HL-60/S4 (cell line): ENCODE results near the gene OTOF.

Source experiments
- in situ Hi-C: fragments of 300-500 bp; cut with MboI; formaldehyde crosslinking; loops from 2 replicates; pipeline ENCODE4 v1.14.3; 2022; ENCODE audit warnings: low sequenced_read_pairs

The OTOF gene

DNA sequence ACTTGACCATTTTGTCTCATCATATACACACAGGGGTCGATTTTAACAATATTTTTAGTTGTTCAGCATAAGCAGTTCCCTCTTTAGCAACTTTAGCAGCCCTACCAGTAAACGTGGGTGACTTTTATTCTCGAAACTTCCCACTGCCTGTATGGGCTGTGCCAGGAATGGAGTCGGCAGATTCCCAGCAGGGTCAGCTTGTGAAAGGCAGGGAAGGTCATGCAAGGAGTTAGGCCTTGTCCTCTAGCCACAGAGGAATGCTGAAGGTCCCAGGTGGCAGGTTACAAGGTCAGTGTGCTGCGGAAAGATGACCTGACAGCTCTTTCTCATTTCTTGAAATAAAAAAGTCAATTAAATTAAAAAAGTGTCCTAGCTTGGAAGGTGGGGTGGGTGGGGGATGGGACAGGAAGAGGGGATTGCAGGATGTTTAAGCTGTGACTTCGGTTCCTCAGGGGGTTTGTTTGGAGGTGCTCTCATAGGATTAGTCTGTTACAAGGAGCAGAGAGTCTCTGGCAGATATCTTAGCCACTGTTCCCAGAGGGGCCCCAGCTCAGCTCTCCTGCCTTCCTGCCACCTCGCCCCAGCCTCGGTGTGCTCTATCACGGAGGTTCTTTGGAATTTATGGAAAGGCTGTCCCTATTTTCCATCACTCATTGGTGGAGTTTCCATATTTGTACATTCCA is 54.8 kb downstream of the OTOF start:
- in situ Hi-C loops: no loop called here

GRCh38 chr2:26421961-26422360 is 56.0 kb downstream of the OTOF start:
- in situ Hi-C loops: no loop called here

DNA sequence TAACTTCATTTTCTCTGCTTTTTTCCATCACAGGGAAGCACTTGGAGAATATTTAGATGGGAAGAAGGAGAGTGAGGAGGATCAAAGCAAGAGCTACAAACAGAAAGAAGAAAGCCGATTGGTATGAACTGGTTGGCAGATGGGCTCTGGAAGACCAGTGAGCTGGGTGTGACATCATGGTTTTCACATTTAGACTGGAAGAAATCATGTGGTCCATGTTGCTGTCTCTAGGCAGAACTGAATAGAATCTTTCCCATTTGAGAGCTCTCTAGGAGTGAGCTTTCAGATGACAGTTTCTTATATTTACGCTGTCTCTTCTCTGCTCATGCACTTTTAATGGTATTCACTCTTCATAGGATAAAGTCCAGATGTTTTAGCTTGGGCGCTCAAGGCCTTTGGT is 63.6 kb downstream of the OTOF start:
- in situ Hi-C loops: no loop called here

DNA sequence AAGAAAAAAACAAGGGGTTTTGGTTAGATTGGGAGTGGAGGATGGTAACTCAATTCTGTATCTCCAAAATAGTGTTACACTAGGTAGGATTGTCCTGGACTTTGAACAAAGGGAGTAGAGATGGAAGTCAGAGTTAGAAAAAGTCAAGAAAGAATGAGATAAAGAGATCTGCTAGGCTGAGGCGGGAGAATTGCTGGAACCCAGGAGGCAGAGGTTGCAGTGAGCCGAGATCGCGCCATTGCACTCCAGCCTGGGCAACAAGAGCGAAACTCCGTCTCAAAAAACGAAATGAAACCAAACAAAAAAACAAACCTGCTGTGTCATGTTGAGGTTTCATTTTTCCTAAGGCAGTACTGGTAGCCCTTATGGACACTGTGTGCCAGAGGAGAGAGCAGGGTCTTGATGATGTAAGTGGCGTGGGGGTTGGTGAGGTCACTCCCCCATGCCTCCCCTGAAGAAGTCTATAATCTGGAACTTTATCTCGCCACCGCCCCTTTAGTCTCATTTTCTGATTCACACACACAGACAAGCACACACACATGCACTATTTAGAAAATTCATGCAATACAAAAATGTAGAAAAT is 65.7 kb downstream of the OTOF start:
- in situ Hi-C loops: no loop called here

- in situ Hi-C loops: no loop called here
Measured at GRCh38 chr2:26411419-26411818, 66.5 kb downstream of the OTOF start.

GRCh38 chr2:26410764-26411243 is 67.1 kb downstream of the OTOF start:
- in situ Hi-C loops: no loop called here

DNA sequence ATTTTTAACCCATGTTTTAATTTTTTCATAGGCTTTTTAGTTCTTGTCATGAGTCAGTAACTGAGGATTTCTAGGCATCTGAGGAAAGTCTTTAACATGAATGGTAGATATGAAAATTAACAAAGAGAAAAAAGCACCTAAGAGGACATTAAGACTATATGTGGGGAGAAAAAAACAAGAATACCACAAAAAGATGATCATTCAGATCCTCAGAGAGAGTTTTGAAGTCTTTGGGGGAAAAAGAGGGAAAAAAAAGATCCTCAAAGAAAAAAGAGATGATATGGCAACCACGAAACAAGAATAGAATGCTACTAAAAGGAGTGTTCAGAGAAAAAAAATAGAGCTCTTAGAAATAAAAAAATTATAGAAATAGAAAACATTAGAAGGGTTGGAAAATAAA is 68.1 kb downstream of the OTOF start:
- in situ Hi-C loops: no loop called here

DNA sequence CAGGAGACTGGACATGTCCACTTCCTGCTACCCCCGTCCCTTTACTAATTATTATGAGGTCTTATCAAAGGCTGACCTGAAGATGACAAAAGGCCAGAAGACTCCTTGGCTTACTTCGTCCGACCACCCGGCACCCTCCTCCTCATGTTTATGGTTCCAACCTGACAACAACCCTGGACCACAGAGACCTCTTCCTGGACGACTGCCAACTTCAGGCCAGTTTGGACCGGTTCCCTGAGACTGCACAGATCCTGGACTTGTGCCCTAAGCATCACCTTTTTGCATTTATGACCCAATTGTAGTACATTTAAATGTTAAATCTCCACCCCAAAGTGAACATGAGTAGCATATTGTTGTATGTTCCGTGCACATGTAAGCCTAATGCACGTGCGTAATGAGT is 70.4 kb downstream of the OTOF start:
- in situ Hi-C loops: no loop called here
